Uterus (tissue), 2 donors: ENCODE results near the gene COL27A1.

Experiments used
- POLR2A ChIP-seq, 2 donors: fragments of 450-650 bp; IDR thresholded peaks; one replicate each; pipeline ENCODE4 v1.6.1; 2016; ENCODE audit warnings: antibody characterized with exemption in 2 of 2, mild to moderate bottlenecking in 1 of 2, moderate library complexity in 1 of 2
- TF ChIP-seq, protein P1 (sequence below), 4 experiments: fragments of 200-600 bp in 2 of 4; fragments of 450-650 bp in 2 of 4; sonication (generic) in 2 of 4; IDR thresholded peaks; one replicate each; pipeline ENCODE4 v1.5.1; 2016 to 2019; ENCODE audit warnings: antibody characterized with exemption in 4 of 4, mild to moderate bottlenecking in 2 of 4, moderate library complexity in 1 of 4

DNA sequence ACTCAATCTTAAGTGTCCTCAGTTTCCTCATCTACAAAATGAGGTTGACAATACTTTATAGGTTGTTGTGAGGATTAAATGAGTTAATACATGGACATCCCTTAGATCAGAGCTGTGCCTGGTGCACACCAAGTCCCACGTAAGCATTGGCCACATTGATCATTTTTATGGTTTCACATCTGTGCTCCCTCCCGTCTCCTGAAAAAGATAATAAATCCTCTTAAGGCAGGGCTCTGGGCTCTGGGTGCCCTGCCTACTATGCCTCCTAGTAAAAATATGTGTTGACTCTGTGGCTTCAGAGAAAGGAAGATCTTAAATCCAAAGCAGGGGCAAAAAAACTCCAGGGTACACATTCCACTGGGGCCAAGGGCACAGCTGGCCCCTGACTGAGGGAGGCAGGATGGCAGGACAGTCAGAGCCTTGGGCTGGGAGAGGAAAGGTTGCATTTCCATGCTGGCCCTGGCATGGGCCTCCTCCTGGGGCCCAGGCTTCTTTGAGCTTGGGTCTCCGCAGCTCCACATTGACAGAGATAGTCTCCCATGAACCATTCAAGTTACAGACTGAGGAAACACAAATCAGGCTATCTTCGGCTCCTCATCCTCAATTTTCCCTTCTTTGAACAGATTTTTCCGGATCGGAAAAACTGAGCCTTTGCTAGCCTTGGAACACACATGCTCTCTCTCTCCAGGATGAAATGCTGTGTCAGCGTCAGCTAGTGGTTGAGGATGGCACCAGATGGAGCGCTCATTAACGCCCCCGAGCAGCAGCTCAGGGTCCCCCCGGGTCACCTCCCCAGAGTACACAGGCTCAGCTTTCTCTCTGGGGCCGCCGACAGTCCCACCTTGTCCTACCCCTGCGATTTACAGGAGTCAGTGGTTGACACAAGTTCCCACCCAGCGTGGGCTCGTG is 33.9 kb upstream of the COL27A1 start:
- TF ChIP-seq, protein P1, sequence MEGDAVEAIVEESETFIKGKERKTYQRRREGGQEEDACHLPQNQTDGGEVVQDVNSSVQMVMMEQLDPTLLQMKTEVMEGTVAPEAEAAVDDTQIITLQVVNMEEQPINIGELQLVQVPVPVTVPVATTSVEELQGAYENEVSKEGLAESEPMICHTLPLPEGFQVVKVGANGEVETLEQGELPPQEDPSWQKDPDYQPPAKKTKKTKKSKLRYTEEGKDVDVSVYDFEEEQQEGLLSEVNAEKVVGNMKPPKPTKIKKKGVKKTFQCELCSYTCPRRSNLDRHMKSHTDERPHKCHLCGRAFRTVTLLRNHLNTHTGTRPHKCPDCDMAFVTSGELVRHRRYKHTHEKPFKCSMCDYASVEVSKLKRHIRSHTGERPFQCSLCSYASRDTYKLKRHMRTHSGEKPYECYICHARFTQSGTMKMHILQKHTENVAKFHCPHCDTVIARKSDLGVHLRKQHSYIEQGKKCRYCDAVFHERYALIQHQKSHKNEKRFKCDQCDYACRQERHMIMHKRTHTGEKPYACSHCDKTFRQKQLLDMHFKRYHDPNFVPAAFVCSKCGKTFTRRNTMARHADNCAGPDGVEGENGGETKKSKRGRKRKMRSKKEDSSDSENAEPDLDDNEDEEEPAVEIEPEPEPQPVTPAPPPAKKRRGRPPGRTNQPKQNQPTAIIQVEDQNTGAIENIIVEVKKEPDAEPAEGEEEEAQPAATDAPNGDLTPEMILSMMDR (IDR thresholded peaks at IDR 0.05) = no peak
- no peak for TF ChIP-seq POLR2A (IDR thresholded peaks at IDR 0.05)
